Mesenchymal stem cell (in vitro differentiated cells and primary cell): ENCODE measurements around the gene KNTC1. TPM values are rescaled to one million over a fixed set of nuclear protein-coding genes. Genes with fewer than 3 reads are reported as not detected.

Source experiments
- DNase-seq: peaks from one replicate; pipeline ENCODE4 v3.0.0-alpha.2; 2013
- H2AFZ ChIP-seq: one replicate; pipeline ENCODE4 v1.6.1; 2013; ENCODE audit warnings: low read depth, mild to moderate bottlenecking, control low read depth, inconsistent platforms, low read length, moderate library complexity
- H2AK5ac ChIP-seq: 2 replicates; pipeline ENCODE4 v1.6.1; 2013; ENCODE audit warnings: low read length, moderate library complexity, mild to moderate bottlenecking, inconsistent platforms; ENCODE audit not compliant: severe bottlenecking
- H2BK120ac ChIP-seq: one replicate; pipeline ENCODE4 v1.6.1; 2013; ENCODE audit warnings: low read depth, mild to moderate bottlenecking, inconsistent platforms, low read length, moderate library complexity
- H2BK12ac ChIP-seq, 2 experiments: one replicate each; pipeline ENCODE4 v1.6.1; 2013; ENCODE audit warnings: inconsistent platforms in 2 of 2, low read length in 2 of 2, mild to moderate bottlenecking in 2 of 2, moderate library complexity in 2 of 2, control low read depth in 1 of 2
- H2BK15ac ChIP-seq: one replicate; pipeline ENCODE4 v1.6.1; 2013; ENCODE audit warnings: mild to moderate bottlenecking, low read depth, inconsistent platforms; ENCODE audit not compliant: poor library complexity, severe bottlenecking
- H2BK5ac ChIP-seq: 2 replicates; pipeline ENCODE4 v1.6.1; 2013; ENCODE audit warnings: low read depth, mild to moderate bottlenecking, low read length, control low read depth, inconsistent platforms; ENCODE audit not compliant: poor library complexity, severe bottlenecking
- H3K14ac ChIP-seq, 2 experiments: one replicate each; pipeline ENCODE4 v1.6.1; 2013; ENCODE audit warnings: inconsistent platforms in 2 of 2, low read length in 2 of 2, control low read depth in 1 of 2, mild to moderate bottlenecking in 1 of 2, moderate library complexity in 1 of 2
- H3K18ac ChIP-seq, 2 experiments: one replicate each; pipeline ENCODE4 v1.6.1; 2013; ENCODE audit warnings: inconsistent platforms in 2 of 2, low read length in 2 of 2, control low read depth in 1 of 2, low read depth in 1 of 2, mild to moderate bottlenecking in 1 of 2
- H3K23ac ChIP-seq, 2 experiments: one replicate each; pipeline ENCODE4 v1.6.1; 2013; ENCODE audit warnings: inconsistent platforms in 2 of 2, low read length in 2 of 2, mild to moderate bottlenecking in 2 of 2, moderate library complexity in 2 of 2, control low read depth in 1 of 2
- H3K27ac ChIP-seq: 2 replicates; pipeline ENCODE4 v1.5.1; 2013; ENCODE audit warnings: mild to moderate bottlenecking, moderate library complexity, low read length, control low read depth, inconsistent platforms; ENCODE audit not compliant: poor library complexity, severe bottlenecking
- H3K27me3 ChIP-seq, 2 experiments: 2 replicates each; pipeline versions ENCODE4 v1.6.1 to v1.7.0; 2013; ENCODE audit warnings: low read length in 2 of 2, mild to moderate bottlenecking in 2 of 2, moderate library complexity in 2 of 2, control low read depth in 1 of 2, inconsistent platforms in 1 of 2; ENCODE audit not compliant: control insufficient read depth in 1 of 2, insufficient read depth in 1 of 2
- H3K36me3 ChIP-seq, 2 experiments: 2 replicates each; pipeline versions ENCODE4 v1.6.1 to v1.7.0; 2013; ENCODE audit warnings: low read length in 2 of 2, control low read depth in 1 of 2, inconsistent platforms in 1 of 2, low read depth in 1 of 2, mild to moderate bottlenecking in 1 of 2; ENCODE audit not compliant: insufficient read depth in 2 of 2, control insufficient read depth in 1 of 2
- H3K4ac ChIP-seq, 2 experiments: one replicate each; pipeline ENCODE4 v1.6.1; 2013; ENCODE audit warnings: inconsistent platforms in 2 of 2, low read length in 2 of 2, mild to moderate bottlenecking in 2 of 2, moderate library complexity in 2 of 2, control low read depth in 1 of 2, low read depth in 1 of 2
- H3K4me1 ChIP-seq: 2 replicates; pipeline ENCODE4 v1.6.1; 2013; ENCODE audit warnings: low read depth, low read length, control low read depth; ENCODE audit not compliant: control insufficient read depth, insufficient read depth
- H3K4me2 ChIP-seq: 2 replicates; pipeline ENCODE4 v1.6.1; 2013; ENCODE audit warnings: low read length, mild to moderate bottlenecking, inconsistent platforms; ENCODE audit not compliant: poor library complexity, severe bottlenecking
- H3K4me3 ChIP-seq, 2 experiments: 2 replicates each; pipeline versions ENCODE4 v1.5.1 to v1.7.0; 2013; ENCODE audit warnings: low read length in 2 of 2, mild to moderate bottlenecking in 2 of 2, control low read depth in 1 of 2, low read depth in 1 of 2; ENCODE audit not compliant: insufficient read depth in 1 of 2
- H3K79me1 ChIP-seq: replicated peaks from 2 replicates; pipeline ENCODE4 v1.6.1; 2013; ENCODE audit warnings: mild to moderate bottlenecking, control low read depth, low read length, inconsistent platforms; ENCODE audit not compliant: poor library complexity, severe bottlenecking
- H3K9ac ChIP-seq: 2 replicates; pipeline ENCODE4 v1.7.0; 2013; ENCODE audit warnings: mild to moderate bottlenecking, low read length, moderate library complexity
- H3K9me3 ChIP-seq: 2 replicates; pipeline ENCODE4 v1.7.0; 2013; ENCODE audit warnings: mild to moderate bottlenecking, low read length; ENCODE audit not compliant: control insufficient read depth
- H4K8ac ChIP-seq: one replicate; pipeline ENCODE4 v1.6.1; 2013; ENCODE audit warnings: inconsistent platforms, mild to moderate bottlenecking, low read length, moderate library complexity
- H4K91ac ChIP-seq: one replicate; pipeline ENCODE4 v1.6.1; 2013; ENCODE audit warnings: mild to moderate bottlenecking, low read length, inconsistent platforms
- WGBS: methylation state at CpG from one replicate; pipeline ENCODE4 v1.1.7; 2013; ENCODE audit warnings: mixed read lengths; 5-methylcytosine and 5-hydroxymethylcytosine counted together
- small RNA-seq: library from polyadenylated mRNA; stranded (forward); fragments of <200 nt; extraction: miRNeasy Mini kit (QIAGEN cat#:217004); gene quantifications from one replicate; pipeline ENCODE3, GENCODE V24; 2013; ENCODE audit warnings: low read depth

KNTC1 gene

GRCh38 chr12:122668268-122668667 lies 141.2 kb downstream of the KNTC1 start:
- Histone ChIP-seq H2BK5ac (no peak overlapping the region), H2BK12ac (no peak overlapping the region), H4K8ac (no peak overlapping the region), H3K9ac (no peak overlapping the region), H2AK5ac (no peak overlapping the region), H3K27ac (no peak overlapping the region), H3K4me2 (no peak overlapping the region), H3K4me3 (no peak overlapping the region), H3K9me3 (no peaks in the 10 kb centered on the region), H3K36me3 (no peaks in the 10 kb centered on the region), H3K18ac (no peak overlapping the region), H2BK15ac (no peak overlapping the region), H3K14ac (no peak overlapping the region), H3K79me1 (no peaks in the 10 kb centered on the region), H3K4ac (no peak overlapping the region), H3K27me3 (no peaks in the 10 kb centered on the region), H3K4me1 (no peaks in the 10 kb centered on the region), H2BK120ac (no peak overlapping the region), H4K91ac (no peak overlapping the region), H2AFZ (no peak overlapping the region), H3K23ac (no peak overlapping the region)
- 86% methylated on average over 1 of the region's 2 CpGs for WGBS
- DNase-seq, result no peak

GRCh38 chr12:122669397-122670070 lies 142.5 kb downstream of the KNTC1 start:
- H2BK5ac ChIP-seq, result no peak overlapping the region
- H2BK12ac ChIP-seq, result no peak overlapping the region
- no peak overlapping the region for H4K91ac ChIP-seq
- peak overlapping the region in 1 of 2 experiments; percentile 22 for H3K4me3 ChIP-seq
- no peak overlapping the region for H2AFZ ChIP-seq
- H3K9me3 ChIP-seq, result no peaks in the 10 kb centered on the region
- 82% methylated on average over 2 of the region's 5 CpGs for WGBS
- H2AK5ac ChIP-seq, result no peak overlapping the region
- H4K8ac ChIP-seq, result no peak overlapping the region
- H2BK15ac ChIP-seq, result no peak overlapping the region
- H3K27me3 ChIP-seq, result no peaks in the 10 kb centered on the region
- H3K18ac ChIP-seq, result no peak overlapping the region
- no peak overlapping the region for H3K14ac ChIP-seq
- peak overlapping the region; percentile 6 for H3K4me2 ChIP-seq
- peak overlapping the region; percentile 26 for H3K9ac ChIP-seq
- peak; percentile 28 for DNase-seq
- H3K4ac ChIP-seq, result no peak overlapping the region
- no peak overlapping the region for H3K27ac ChIP-seq
- H3K23ac ChIP-seq, result no peak overlapping the region
- no peaks in the 10 kb centered on the region for H3K4me1 ChIP-seq
- no peak overlapping the region for H2BK120ac ChIP-seq
- H3K79me1 ChIP-seq, result no peaks in the 10 kb centered on the region
- no peaks in the 10 kb centered on the region for H3K36me3 ChIP-seq

- Histone ChIP-seq H2AK5ac (no peak overlapping the region), H3K23ac (no peak overlapping the region), H3K4me3 (no peak overlapping the region), H3K14ac (no peak overlapping the region), H3K18ac (peak overlapping the region in 1 of 2 experiments; percentile 47), H3K27ac (no peak overlapping the region), H2AFZ (no peak overlapping the region), H3K4me1 (no peaks in the 10 kb centered on the region), H3K4me2 (no peak overlapping the region), H3K4ac (no peak overlapping the region), H3K9me3 (no peaks in the 10 kb centered on the region), H2BK15ac (no peak overlapping the region), H3K79me1 (no peaks in the 10 kb centered on the region), H3K9ac (no peak overlapping the region), H2BK12ac (no peak overlapping the region), H4K91ac (no peak overlapping the region), H3K36me3 (no peaks in the 10 kb centered on the region), H4K8ac (peak overlapping the region; percentile 19), H2BK5ac (no peak overlapping the region), H2BK120ac (no peak overlapping the region), H3K27me3 (no peaks in the 10 kb centered on the region)
- 97% methylated on average over 2 of the region's 2 CpGs for WGBS
- no peak for DNase-seq
These were observed 145.5 kb downstream of the KNTC1 start for GRCh38 chr12:122672515-122672914.

Small RNAs within 50 kb of the gene (small RNA-seq; reads per million reads assigned to genes)
- gene AC026333.1, result not detected
- gene RF00411, result 1.2 reads per million
